DMS53 treated with DMSO at 0.1 percent for 48 hours (cell line): ENCODE results near the gene DISP1.
"Not testable (repeated sequence)": the region's sequence is repeated elsewhere in the genome, so short reads cannot be mapped to it uniquely, and the experiment has no call there.

ENCODE experiments used
- DNase-seq: peaks from one replicate; lab custom pipeline; 2025; ENCODE audit not compliant: unreplicated experiment; lab: John Stamatoyannopoulos, UW

The DISP1 gene

GRCh38 chr1:222794656-222795474, 20.0 kb upstream of the DISP1 start:
- no peak for DNase-seq

- peak; percentile 52 for DNase-seq
Measured at GRCh38 chr1:222798116-222798515, 16.7 kb upstream of the DISP1 start.

- no peak for DNase-seq
Measured at GRCh38 chr1:222798975-222799374, 15.9 kb upstream of the DISP1 start.

GRCh38 chr1:222801067-222801466, 13.8 kb upstream of the DISP1 start:
- DNase-seq, result no peak

GRCh38 chr1:222811671-222812070, 3.2 kb upstream of the DISP1 start:
- DNase-seq, result no peak

- DNase-seq, result no peak
Measured at GRCh38 chr1:222813866-222814535, 838 bp upstream of the DISP1 start.

- no peak for DNase-seq
Measured at GRCh38 chr1:222815440-222815765, 564 bp downstream of the DISP1 start.

GRCh38 chr1:222817529-222817928, 2.7 kb downstream of the DISP1 start:
- DNase-seq, result no peak

GRCh38 chr1:222818171-222818570, 3.3 kb downstream of the DISP1 start:
- DNase-seq, result no peak

GRCh38 chr1:222820171-222820712, 5.4 kb downstream of the DISP1 start:
- no peak for DNase-seq

GRCh38 chr1:222821239-222821638, 6.4 kb downstream of the DISP1 start:
- DNase-seq, result no peak

- no peak for DNase-seq
Measured at GRCh38 chr1:222823695-222824094, 8.9 kb downstream of the DISP1 start.

GRCh38 chr1:222824641-222825040, 9.8 kb downstream of the DISP1 start:
- no peak for DNase-seq

- DNase-seq, result no peak
Measured at GRCh38 chr1:222828939-222829338, 14.1 kb downstream of the DISP1 start.

- no peak for DNase-seq
Measured at GRCh38 chr1:222829868-222830267, 15.0 kb downstream of the DISP1 start.

- no peak for DNase-seq
Measured at GRCh38 chr1:222833356-222833876, 18.6 kb downstream of the DISP1 start.

GRCh38 chr1:222843469-222844410, 28.9 kb downstream of the DISP1 start:
- peak; percentile 55 for DNase-seq

- peak; percentile 47 for DNase-seq
Measured at GRCh38 chr1:222844411-222844779, 29.6 kb downstream of the DISP1 start.

GRCh38 chr1:222845763-222846162, 30.9 kb downstream of the DISP1 start:
- DNase-seq, result no peak

- DNase-seq, result not testable (repeated sequence)
Measured at GRCh38 chr1:222850550-222850949, 35.7 kb downstream of the DISP1 start.

- no peak for DNase-seq
Measured at GRCh38 chr1:222852326-222852725, 37.5 kb downstream of the DISP1 start.
